DND-41 (cell line): ENCODE results near the gene LHFPL2.

Source experiments
- CTCF ChIP-seq: IDR thresholded peaks from 2 replicates; pipeline ENCODE4 v1.5.1; 2012; ENCODE audit warnings: borderline replicate concordance, low read length, moderate library complexity, mild to moderate bottlenecking; ENCODE audit not compliant: poor library complexity, severe bottlenecking; ENCODE audit errors: extremely low read depth
- EZH2 ChIP-seq: IDR thresholded peaks from 3 replicates; pipeline ENCODE4 v1.6.1; 2012; ENCODE audit warnings: borderline replicate concordance, low read depth, mild to moderate bottlenecking, moderate library complexity, low read length, inconsistent platforms; ENCODE audit not compliant: severe bottlenecking

DNA sequence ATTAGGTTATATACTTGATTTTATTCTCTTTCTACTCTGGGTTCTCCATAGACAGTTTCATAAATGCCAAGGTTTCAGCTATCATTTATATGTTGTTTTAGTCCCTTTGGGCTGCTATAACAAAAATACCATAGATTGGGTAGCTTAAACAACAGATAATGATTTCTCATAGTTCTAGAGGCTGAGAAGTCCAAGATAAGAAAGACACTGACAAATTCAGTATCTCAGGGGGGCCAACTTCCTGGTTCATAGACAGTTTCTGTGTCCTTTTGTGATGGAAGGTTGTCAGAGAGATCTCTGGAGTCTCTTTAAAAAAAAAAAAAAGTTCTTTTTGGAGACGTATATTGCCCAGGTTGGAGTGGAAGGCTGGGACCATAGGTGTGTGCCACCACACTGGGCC lies 174.8 kb downstream of the LHFPL2 start:
- TF ChIP-seq CTCF, result no peak
- TF ChIP-seq EZH2, result no peak
